Heart left ventricle (tissue), 13 donors: ENCODE results near the gene PGAP6.

Source experiments
- POLR2A ChIP-seq, 2 donors: fragments of 450-650 bp; IDR thresholded peaks; one replicate each; pipeline ENCODE4 v1.6.1; 2017; ENCODE audit warnings: antibody characterized with exemption in 2 of 2, mild to moderate bottlenecking in 2 of 2, moderate library complexity in 2 of 2
- TF ChIP-seq, protein P1 (sequence below), 12 donors: fragments of 200-600 bp; sonication (generic) in 4 of 12; IDR thresholded peaks; one replicate each; pipeline versions ENCODE4 v1.5.0 to v1.8.0; 2018 to 2022; ENCODE audit warnings: antibody characterized with exemption in 12 of 12, mild to moderate bottlenecking in 5 of 12
- donor health status: ischemic (EF 13 %, LVEDD 7.1; RV severe dilation, severe dysfunction).
- donor health status: DM: no; HTN: yes; CAD: no.
- donor health status: DM: no; HTN: no; CAD: no.
- donor health status: ischemic (EF 25% LVEDD 6.9; RV normal size, moderate dysfunction).
- donor health status: ischemic (EF 25% LVEDD 5.7; RV mildly dilated, moderate dysfunction).
- donor health status: ischemic (EF 35%, LVEDD 5.7; RV mildly dilated, moderate dysfunction).
- donor health status: nonischemic (EF 11% LVEDD 7.7; RV severe dilation, severe dysfunction).
- donor health status: DM: yes; HTN: yes; CAD: no.
- donor health status: PGD.
- donor health status: ischemic (EF 29% LVEDD 5.4; RV normal size, mild dysfunction).
- donor health status: nonischemic (EF 23%, LVEDD 6.1; RV moderate dilation, normal function).

DNA sequence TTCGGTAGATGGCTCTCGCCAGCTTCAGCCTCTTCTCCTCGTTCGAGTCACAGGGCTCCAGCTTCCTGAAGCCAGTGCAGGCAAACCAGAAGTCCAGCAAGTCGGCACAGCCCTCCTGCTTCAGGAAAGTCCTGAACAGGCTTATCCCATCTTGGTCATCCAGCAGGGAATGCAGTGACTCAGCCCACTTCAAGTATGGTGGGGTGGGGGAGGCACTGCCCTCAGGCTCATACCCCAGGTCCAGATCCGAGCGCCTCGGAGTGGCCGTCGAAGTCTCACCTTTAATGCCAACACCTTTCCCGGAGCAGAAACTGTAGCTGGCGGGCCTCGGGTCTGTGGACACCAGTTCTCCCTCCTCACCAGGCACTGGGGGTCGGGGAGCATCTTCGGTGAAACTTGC, 35.2 kb downstream of the PGAP6 start:
- TF ChIP-seq, protein P1, sequence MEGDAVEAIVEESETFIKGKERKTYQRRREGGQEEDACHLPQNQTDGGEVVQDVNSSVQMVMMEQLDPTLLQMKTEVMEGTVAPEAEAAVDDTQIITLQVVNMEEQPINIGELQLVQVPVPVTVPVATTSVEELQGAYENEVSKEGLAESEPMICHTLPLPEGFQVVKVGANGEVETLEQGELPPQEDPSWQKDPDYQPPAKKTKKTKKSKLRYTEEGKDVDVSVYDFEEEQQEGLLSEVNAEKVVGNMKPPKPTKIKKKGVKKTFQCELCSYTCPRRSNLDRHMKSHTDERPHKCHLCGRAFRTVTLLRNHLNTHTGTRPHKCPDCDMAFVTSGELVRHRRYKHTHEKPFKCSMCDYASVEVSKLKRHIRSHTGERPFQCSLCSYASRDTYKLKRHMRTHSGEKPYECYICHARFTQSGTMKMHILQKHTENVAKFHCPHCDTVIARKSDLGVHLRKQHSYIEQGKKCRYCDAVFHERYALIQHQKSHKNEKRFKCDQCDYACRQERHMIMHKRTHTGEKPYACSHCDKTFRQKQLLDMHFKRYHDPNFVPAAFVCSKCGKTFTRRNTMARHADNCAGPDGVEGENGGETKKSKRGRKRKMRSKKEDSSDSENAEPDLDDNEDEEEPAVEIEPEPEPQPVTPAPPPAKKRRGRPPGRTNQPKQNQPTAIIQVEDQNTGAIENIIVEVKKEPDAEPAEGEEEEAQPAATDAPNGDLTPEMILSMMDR (IDR thresholded peaks at IDR 0.05): no peak
- no peak for TF ChIP-seq POLR2A (IDR thresholded peaks at IDR 0.05)
